HG03045 (cell line): ENCODE measurements around the gene EXOC8.
"Not testable (repeated sequence)": the region's sequence is repeated elsewhere in the genome, so short reads cannot be mapped to it uniquely, and the experiment has no call there.

ENCODE experiments used
- ATAC-seq: cut with Tn5 transposase; IDR thresholded peaks from one replicate; pipeline ENCODE4 v1.9.1; 2021; ENCODE audit warnings: mild to moderate bottlenecking, moderate library complexity; ENCODE audit not compliant: unreplicated experiment

The EXOC8 gene

DNA sequence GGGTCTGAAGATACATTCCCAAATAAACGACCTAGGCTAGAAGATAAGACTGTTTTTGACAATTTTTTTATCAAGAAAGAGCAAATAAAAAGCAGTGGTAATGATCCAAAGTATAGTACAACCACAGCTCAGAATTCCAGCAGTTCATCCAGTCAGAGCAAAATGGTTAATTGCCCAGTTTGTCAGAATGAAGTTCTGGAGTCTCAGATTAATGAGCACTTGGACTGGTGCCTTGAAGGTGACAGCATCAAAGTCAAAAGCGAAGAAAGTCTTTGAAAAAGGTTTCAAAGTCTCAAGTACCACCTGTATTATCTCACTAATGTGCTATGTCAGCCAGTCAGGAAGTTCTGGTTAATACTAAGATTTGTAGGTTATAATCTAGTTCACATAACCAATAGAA, 15.4 kb upstream of the EXOC8 start:
- no peak for ATAC-seq

DNA sequence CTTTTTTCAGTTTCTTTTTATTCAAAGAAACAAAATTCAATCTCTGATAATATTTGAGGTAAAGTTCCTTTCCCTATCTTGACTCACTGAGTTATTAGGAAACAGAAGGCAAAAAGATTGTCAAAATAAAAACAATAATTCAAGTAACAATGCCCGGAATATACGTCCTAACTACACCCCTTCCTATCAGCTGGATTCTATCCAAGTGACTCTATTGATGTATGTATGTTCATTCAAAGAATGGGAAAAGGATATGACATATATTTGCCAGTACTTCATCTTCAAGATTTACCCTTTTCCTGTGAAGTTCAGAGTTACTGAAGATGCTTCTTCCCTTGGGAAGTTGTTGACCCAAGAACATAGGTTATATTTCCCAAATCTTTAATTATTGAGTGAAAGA, 14.2 kb upstream of the EXOC8 start:
- ATAC-seq = no peak

GRCh38 chr1:231348856-231349255, 11.2 kb upstream of the EXOC8 start:
- ATAC-seq = not testable (repeated sequence)

DNA sequence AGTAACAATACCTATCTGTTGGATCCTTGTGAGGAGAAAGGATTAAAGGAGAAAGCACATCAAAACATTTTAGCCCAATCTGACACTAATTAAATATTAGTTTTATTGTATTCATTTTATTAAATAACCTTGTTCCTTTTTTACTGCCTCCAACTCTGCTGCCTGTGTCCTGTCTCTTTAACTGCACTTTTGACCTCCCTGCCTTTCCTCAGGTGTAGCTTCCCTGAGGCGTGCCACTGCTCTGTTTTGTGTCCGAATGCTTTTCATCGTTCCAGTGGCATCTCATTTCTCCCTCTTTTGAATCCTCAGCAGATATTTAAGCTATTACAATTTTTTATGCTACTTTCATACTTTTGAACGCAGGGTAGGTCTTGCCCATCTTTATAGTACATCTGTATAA, 10.8 kb upstream of the EXOC8 start:
- ATAC-seq = no peak

DNA sequence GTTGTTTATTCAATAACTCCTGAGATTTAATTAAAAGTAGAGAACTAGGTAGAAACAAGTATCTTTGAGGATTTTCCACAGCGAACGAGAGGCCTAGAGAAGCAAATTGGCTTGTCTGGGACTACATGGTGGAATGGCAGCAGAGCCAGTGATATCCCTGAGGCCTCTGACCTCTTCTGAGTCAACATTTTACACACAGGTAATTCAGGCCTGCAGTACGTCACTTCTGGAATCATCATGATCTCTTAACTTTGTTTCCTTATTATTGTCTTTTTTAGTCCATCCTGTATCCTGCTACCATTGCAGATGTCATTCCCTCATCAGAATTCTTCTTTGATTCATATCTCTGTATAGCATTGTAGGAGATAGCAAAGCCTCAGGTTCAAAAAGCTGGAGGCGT, 10.3 kb upstream of the EXOC8 start:
- no peak for ATAC-seq

DNA sequence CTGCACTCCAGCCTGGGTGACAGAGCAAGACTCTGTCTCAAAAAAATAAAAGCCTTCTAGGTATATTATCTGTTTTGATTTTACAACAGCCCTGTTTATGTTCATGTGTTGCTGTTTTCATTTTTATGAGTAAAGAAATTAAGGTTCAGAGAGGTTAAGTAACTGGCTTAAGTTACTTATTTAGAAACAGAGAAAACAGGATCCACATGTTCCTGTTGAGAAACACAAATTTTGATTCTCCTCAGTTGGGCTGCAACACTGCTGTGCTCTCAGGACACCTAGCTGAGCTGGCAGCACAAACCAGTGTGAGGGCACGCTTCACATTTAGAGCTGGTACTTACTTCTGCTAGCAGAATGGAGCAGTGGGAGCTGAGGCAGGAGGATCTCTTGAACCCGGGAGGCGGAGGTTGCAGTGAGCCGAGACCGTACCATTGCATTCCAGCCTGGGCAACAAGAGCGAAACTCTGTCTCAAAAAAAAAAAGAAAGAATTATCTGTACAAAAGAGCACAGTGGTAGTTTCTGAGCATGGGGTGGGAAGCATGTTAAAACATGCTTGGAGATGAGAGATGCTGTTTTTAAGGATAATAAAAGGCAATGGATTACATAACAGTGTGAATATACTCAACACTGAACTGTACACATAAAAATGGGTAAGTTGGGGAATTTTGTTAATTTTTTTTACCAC, 2.8 kb upstream of the EXOC8 start:
- no peak for ATAC-seq

GRCh38 chr1:231338270-231339128, 847 bp upstream of the EXOC8 start, which contains the start of gene SPRTN:
SPRTN (plus strand) TSS chr1:231338293; CDS start chr1:231338384, 91 bp downstream.
- peak; percentile 10 for ATAC-seq

- ATAC-seq = peak; percentile 15
Measured at GRCh38 chr1:231337043-231337471, 595 bp downstream of the EXOC8 start.

- ATAC-seq = no peak
Measured at GRCh38 chr1:231335663-231336602, 1.7 kb downstream of the EXOC8 start.

- no peak for ATAC-seq
Measured at GRCh38 chr1:231334952-231335351, 2.7 kb downstream of the EXOC8 start.

GRCh38 chr1:231334079-231334666, 3.5 kb downstream of the EXOC8 start:
- ATAC-seq = no peak

GRCh38 chr1:231332761-231333160, 4.9 kb downstream of the EXOC8 start:
- ATAC-seq = no peak

DNA sequence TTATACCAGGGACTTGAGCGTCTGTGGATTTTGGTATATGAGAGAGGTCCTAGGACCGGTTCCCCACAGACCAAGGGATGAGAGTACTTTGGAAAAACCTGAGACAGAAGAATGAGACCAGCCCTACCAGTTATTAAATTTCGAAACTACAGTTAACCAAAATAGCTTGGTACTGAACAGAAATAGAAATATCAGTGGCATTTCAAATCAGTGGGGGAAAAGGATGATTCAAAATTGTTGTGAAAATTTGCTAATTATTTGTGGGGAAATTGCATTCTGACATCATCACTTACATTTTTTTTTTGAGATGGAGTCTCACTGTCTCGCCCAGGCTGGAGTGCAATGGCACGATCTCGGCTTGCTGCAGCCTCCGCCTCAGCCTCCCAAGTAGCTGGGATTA, 8.2 kb downstream of the EXOC8 start:
- ATAC-seq = no peak

DNA sequence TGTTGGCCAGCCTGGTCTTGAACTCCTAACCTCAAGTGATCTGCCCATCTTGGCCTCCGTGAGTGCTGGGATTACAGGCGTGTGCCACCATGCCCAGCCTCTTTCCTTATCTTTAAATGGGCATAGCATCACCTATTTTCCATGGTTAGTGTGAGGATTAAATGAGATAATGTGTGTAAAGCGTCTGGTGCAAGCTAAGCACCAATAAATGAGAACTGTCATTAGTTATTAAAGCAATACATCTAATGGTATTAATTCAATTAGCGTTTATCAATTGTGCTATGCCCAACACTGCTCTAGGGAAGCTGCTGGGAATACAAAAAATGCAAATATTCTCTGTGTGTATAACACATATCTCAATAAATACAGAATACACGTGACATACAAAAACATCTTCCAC, 10.0 kb downstream of the EXOC8 start:
- ATAC-seq = no peak

- ATAC-seq = no peak
Measured at GRCh38 chr1:231326248-231326647, 11.4 kb downstream of the EXOC8 start.

DNA sequence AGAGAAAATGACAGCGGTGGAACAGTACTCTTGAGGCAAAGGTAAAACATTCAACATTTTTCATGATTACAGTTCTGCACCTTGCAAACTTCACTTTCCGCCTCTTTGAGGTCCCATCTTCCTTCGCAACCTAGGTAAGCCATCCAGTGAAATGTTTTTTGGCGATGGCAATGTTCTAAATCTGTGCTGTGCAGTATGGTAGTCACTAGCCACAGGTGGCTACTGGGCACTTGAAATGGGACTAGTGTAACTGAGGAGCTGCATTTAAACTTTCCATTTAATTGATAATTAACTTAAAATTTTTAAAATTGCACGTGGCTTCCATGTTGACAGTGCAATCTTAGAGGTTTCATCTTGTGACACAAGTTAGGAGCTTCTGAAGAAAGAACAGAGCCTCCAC, 13.0 kb downstream of the EXOC8 start:
- ATAC-seq = no peak

DNA sequence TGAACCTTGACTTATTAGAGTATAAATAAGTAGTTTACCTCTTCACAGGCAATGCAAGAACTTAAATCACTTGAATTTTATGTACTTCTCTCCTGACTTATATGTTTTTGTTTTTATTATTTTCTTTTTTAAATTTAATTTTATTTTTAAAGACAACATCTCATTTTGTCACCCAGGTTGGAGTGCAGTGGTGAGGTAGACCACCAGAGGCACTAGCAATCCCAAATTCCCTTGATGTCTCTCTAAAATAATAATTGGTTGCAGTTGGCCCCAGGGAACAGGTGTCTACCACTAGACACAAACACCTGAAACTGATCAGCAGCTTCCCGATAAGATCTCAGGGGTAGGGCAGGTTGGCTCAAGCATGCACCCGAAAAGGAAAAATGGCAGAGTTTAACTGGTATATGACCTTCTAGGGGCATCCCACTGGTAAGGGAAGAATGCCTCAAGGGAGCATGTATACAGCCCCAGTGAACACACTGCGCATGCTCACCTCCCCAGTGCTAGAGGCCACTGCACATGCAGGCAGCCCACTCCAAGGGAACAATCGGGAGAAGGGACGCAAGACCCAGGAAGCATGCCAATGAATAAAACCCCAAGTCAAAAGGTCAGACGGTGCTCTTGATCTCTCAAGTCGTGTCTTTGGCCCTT, 14.6 kb downstream of the EXOC8 start:
- no peak for ATAC-seq

- ATAC-seq = no peak
Measured at GRCh38 chr1:231319080-231319479, 18.6 kb downstream of the EXOC8 start.

- no peak for ATAC-seq
Measured at GRCh38 chr1:231318568-231318967, 19.1 kb downstream of the EXOC8 start.

DNA sequence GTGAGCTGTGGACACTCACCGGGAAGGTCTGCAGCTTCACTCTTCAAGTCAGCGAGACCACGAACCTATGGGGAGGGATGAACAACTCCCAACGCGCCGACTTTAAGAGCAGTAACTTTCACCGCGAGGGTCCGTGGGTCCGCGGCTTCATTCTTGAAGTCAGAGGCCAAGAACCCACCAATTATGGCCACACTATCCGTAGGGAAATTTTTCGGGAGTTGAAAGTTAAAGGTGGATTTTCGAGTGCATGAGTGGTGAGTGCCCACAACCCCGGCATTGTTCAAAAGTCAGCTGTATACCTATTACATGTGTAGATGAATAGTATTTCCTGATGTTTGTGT, 19.7 kb downstream of the EXOC8 start:
- no peak for ATAC-seq
